Activated B cell treated with CpG ODN at 0.5 μM for 24 hours (primary cell): ENCODE results near the gene ITGA5. TPM values are rescaled to one million over a fixed set of nuclear protein-coding genes. Genes with fewer than 3 reads are reported as not detected.

Experiments
- ATAC-seq: fragments of 200-7000 bp; cut with Tn5 transposase; one replicate; pipeline ENCODE4 v1.10.0; 2021; ENCODE audit warnings: low read depth, mild to moderate bottlenecking, moderate library complexity
- CTCF ChIA-PET: fragments of 350-600 bp; sonication (Branson Sonifier 250); formaldehyde crosslinking; loops from one replicate; lab custom pipeline; 2021; ENCODE audit warnings: antibody characterized with exemption; lab: Charles Lee
- POLR2A ChIA-PET: fragments of 350-600 bp; sonication (Branson Sonifier 250); formaldehyde crosslinking; loops from one replicate; lab custom pipeline; 2021; ENCODE audit warnings: antibody characterized with exemption; lab: Charles Lee
- DNase-seq: peaks from one replicate; pipeline ENCODE4 v3.0.0; 2022
- H3K27ac Mint-ChIP-seq: one replicate; pipeline ENCODE4 v1.8.0; 2020; ENCODE audit warnings: mixed read lengths
- H3K27me3 Mint-ChIP-seq: one replicate; pipeline ENCODE4 v1.8.0; 2021; ENCODE audit warnings: mixed read lengths
- H3K36me3 Mint-ChIP-seq: one replicate; pipeline ENCODE4 v1.8.0; 2021; ENCODE audit warnings: low read depth, mixed read lengths
- H3K4me1 Mint-ChIP-seq: one replicate; pipeline ENCODE4 v1.8.0; 2021; ENCODE audit warnings: mixed read lengths
- H3K4me3 Mint-ChIP-seq: one replicate; pipeline ENCODE4 v1.8.0; 2020; ENCODE audit warnings: mild to moderate bottlenecking, mixed read lengths
- H3K9me3 Mint-ChIP-seq: one replicate; pipeline ENCODE4 v1.8.0; 2020; ENCODE audit warnings: mixed read lengths
- CTCF ChIP-seq: fragments of 200-600 bp; IDR thresholded peaks from one replicate; pipeline ENCODE4 v1.8.0; 2022; ENCODE audit warnings: antibody characterized with exemption, mild to moderate bottlenecking
- intact Hi-C: fragments of 100-400 bp; cut with micrococcal nuclease; formaldehyde crosslinking; loops from one replicate; pipeline ENCODE4 v1.15.1; 2024
- total RNA-seq: library from RNA; stranded (reverse); gene quantifications from 2 replicates; pipeline ENCODE4 v1.2.3, GENCODE V29; 2022

The ITGA5 gene
- total RNA-seq, 1 donor from 2014 or later = 1.0 TPM

GRCh38 chr12:54412786-54413185 is 6.3 kb downstream of the ITGA5 start:
- Mint-ChIP-seq H3K9me3 (no peaks in the 10 kb centered on the region), H3K27ac (peak overlapping the region; percentile 59), H3K36me3 (no peaks in the 10 kb centered on the region), H3K4me3 (peak overlapping the region; percentile 66), H3K27me3 (no peaks in the 10 kb centered on the region), H3K4me1 (peaks cover 63% of the 10 kb centered on the region)
- ChIA-PET POLR2A (interaction anchor here (0.7 to 1.3 kb wide), 3 partner anchors 10 to 85 kb away, joined by 3 to 6 read pairs (median 3); partner anchors contain the start of gene NCKAP1L), CTCF (interaction anchor here (2.7 to 11.4 kb wide), 2 partner anchors 12 to 25 kb away, joined by 9 to 143 read pairs; no protein-coding TSS in a partner anchor)
- ATAC-seq (peak; percentile 16), DNase-seq (no peak)
- intact Hi-C loops = loop anchor here (1.0 to 10.0 kb wide), 3 partner anchors 9 to 152 kb away; no protein-coding TSS in a partner anchor
- no peak for TF ChIP-seq CTCF

GRCh38 chr12:54412348-54412747 is 6.7 kb downstream of the ITGA5 start:
- DNase-seq = no peak
- Mint-ChIP-seq H3K27ac (peak overlapping the region; percentile 12), H3K4me3 (no peak overlapping the region), H3K27me3 (no peaks in the 10 kb centered on the region), H3K36me3 (no peaks in the 10 kb centered on the region), H3K4me1 (peaks cover 61% of the 10 kb centered on the region), H3K9me3 (no peaks in the 10 kb centered on the region)
- CTCF ChIA-PET = interaction anchor here (2.7 to 11.4 kb wide), 2 partner anchors 11 to 25 kb away, joined by 9 to 143 read pairs; no protein-coding TSS in a partner anchor
- ATAC-seq = no peak
- POLR2A ChIA-PET = interaction anchor here (1.1 to 1.3 kb wide), 2 partner anchors 15 to 85 kb away, joined by 3 to 6 read pairs; partner anchors contain the start of gene NCKAP1L
- TF ChIP-seq CTCF = no peak
- intact Hi-C loops = loop anchor here (2.0 to 10.0 kb wide), 2 partner anchors 14 to 152 kb away; no protein-coding TSS in a partner anchor

GRCh38 chr12:54411391-54412241 is 7.5 kb downstream of the ITGA5 start:
- POLR2A ChIA-PET = interaction anchor here (0.7 to 1.1 kb wide), 2 partner anchors 12 to 16 kb away, joined by 3 to 7 read pairs; no protein-coding TSS in a partner anchor
- peak overlapping the region; percentile 12 for H3K27ac Mint-ChIP-seq
- no peaks in the 10 kb centered on the region for H3K27me3 Mint-ChIP-seq
- no peak for TF ChIP-seq CTCF
- no peaks in the 10 kb centered on the region for H3K9me3 Mint-ChIP-seq
- peaks cover 58% of the 10 kb centered on the region for H3K4me1 Mint-ChIP-seq
- CTCF ChIA-PET = interaction anchor here (2.7 to 11.4 kb wide), 2 partner anchors 11 to 26 kb away, joined by 9 to 143 read pairs; no protein-coding TSS in a partner anchor
- ATAC-seq = no peak
- no peak for DNase-seq
- intact Hi-C loops = loop anchor here (2.0 to 10.0 kb wide), 2 partner anchors 13 to 153 kb away; no protein-coding TSS in a partner anchor
- no peaks in the 10 kb centered on the region for H3K36me3 Mint-ChIP-seq
- no peak overlapping the region for H3K4me3 Mint-ChIP-seq

- Mint-ChIP-seq H3K9me3 (no peaks in the 10 kb centered on the region), H3K4me3 (no peak overlapping the region), H3K27me3 (no peaks in the 10 kb centered on the region), H3K27ac (no peak overlapping the region), H3K36me3 (no peaks in the 10 kb centered on the region), H3K4me1 (peaks cover 40% of the 10 kb centered on the region)
- POLR2A ChIA-PET = interaction anchor here (1.2 kb wide), 1 partner anchor 129 kb away, joined by 3 read pairs; the partner anchor contains the start of gene HNRNPA1
- CTCF ChIA-PET = interaction anchor here (1.5 to 11.4 kb wide), 2 partner anchors 8 to 30 kb away, joined by 3 to 143 read pairs; no protein-coding TSS in a partner anchor
- TF ChIP-seq CTCF = no peak
- DNase-seq = no peak
- intact Hi-C loops = no loop called here
- no peak for ATAC-seq
Observed at GRCh38 chr12:54409267-54409666, 9.8 kb downstream of the ITGA5 start.
